NOMO-1 treated with DMSO at 0.1 percent for 48 hours (cell line): Measurements from ENCODE around the gene DCUN1D2.
"Not testable (repeated sequence)": the region's sequence is repeated elsewhere in the genome, so short reads cannot be mapped to it uniquely, and the experiment has no call there.

Experiments
- DNase-seq: peaks from one replicate; lab custom pipeline; 2025; ENCODE audit not compliant: unreplicated experiment; lab: John Stamatoyannopoulos, UW

The DCUN1D2 gene

DNA sequence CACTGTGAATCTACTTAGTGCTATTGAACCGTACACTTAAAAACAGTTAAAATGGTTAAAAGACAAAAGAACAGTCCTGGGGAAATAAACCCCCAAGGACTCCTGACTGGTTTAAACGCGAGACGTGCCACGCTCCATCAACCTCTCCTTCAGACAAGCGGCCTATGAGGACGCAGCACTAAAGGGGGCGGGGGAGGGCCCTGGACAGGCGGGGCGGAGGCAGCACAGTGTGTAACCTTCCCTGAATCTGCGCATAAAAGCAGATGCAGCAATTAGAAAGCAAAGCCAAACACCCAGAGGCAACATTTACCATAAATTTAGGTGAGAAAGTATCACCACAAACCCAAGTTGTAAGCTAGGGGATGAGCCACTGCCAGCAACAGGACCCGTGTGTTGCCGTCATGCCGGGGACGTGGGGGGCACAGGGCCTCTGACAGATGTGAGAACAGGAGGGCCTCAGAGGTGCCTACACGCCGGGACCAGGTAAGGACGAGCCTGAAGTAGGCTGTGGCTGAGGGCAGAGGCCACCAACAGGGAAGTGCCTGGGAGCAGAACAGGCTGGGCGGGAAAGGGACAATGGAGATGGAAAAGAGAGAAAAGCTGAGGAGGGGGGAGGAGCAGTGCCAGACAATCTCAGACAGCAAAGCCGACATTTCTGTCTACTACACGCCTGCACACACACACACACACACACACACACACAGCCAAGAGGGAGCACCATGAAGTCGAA, 21.9 kb downstream of the DCUN1D2 start:
- no peak for DNase-seq

DNA sequence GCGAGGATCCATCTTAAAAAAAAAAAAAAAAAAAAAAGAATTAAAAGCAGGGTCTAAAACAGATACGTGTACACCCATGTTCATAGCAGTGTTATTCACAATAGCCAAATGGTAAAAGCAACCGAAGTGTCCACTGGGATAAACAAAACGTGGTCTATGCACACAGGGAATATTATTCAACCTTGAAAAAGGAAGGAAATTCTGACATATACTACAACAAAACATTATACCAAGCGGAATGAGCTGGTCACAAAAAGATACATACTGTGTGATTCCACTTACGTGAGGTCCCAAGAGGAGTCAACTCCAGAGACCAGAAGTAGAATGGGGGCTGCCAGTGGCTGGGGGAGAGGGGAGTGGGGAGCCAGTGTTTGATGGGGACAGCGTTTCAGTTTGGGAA, 22.5 kb downstream of the DCUN1D2 start:
- no peak for DNase-seq

DNA sequence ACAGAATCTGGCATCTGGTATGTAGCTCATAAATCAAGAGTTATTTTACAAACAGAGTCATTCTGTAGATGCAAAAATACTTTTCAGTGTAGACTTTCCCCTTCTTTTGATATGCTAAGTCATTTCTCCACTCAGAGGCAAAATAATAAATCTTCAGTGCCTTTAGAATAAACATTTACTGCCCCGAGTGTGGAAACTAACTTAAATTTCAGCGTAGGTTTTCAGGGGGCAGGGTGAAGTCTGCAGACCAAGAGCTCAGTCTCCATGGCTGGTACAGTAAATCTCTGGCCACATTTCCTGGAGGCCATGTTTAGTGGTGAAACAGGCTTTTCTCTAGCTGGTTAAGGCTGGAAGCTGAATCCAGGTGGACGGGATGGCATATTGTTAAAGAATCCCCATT, 24.1 kb downstream of the DCUN1D2 start:
- no peak for DNase-seq

DNA sequence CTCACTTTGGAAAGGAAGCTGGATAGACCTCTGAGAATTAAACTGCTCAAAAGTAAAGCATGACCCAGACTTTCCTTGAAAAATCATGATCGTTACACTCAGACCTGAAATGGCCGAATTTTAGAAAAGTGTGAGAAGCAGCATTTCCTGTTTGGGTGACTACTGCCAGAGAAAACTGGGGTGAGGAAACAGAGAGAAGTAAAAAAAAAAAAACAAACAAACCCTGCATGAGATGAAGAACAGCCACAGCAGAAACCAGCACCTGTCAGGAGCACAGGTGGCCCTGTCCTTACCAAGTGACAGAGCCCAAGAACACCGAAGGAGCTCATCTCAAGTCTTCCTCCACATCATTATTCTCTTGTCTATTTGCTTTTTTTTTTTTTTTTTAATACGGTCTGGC, 25.2 kb downstream of the DCUN1D2 start:
- DNase-seq = no peak

DNA sequence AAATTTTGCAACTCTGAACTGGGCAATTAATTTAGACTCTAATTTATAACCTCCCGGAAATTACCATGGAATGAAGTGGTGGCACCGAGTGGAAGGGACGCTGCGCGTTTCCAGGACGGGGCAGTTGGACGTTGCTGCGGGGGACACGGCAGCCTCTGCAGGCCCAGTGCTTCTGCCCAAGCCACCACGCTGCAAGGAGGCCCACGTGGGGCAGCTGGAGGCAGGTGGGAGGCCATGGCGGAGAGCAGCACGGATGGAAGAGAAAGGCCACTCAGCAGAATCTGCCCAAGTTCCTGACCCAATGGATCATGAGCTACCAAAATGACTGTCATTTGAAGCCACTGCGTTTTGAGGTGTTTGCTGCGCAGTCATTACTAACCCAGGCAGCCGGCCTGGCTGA, 26.0 kb downstream of the DCUN1D2 start:
- DNase-seq = no peak

DNA sequence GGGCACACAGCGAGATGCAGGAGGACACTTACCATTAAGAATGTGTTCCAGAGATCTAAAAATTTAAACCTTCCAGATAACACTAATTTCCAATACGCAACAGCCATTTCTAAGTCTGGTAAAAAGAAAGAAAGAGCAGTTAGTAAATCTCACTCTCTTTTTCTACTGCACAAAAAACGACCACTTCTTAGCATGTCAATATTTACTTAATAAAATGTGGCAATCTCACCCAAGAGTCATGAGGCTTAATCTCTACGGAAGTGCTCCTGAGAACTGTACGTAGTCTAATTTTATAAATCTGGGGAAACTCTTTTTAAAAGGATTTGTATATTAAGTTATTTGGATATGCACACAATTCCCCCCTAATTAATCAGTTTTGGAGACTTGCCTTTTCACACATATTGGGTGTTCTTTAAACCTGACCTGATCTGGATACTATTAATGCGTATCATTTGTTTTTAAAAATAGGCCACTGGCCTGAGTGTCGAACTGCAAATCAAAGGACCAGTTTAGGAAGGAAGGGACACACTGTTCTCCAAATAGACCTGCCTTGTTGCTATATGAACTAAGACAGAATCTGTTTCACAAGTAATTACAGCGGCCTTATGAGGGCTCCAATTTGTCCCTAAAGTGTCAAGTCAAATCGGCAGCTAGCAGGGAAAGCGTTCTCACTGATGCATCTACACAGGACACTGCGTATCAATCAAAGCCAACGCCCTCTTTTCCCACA, 29.3 kb downstream of the DCUN1D2 start:
- DNase-seq = no peak

DNA sequence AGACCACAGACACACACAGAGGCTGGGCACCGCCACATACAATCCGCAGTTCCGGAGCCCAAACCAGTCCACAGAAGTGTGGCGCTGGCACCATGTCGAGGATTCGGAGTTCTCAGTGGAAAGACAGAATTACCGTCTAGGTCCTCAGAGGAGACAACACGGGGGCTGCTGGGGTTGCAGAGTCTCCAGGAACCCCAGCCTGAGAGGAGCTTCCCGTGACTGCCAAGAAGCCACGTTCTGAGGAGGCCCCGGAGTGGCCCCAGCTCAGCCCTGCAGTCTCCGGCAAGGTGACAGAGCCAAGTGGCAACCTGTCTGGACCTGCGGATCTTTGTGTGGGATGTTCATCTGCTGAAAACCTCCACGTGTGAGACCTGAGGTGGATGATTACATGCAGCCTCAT, 29.9 kb downstream of the DCUN1D2 start:
- DNase-seq = no peak

DNA sequence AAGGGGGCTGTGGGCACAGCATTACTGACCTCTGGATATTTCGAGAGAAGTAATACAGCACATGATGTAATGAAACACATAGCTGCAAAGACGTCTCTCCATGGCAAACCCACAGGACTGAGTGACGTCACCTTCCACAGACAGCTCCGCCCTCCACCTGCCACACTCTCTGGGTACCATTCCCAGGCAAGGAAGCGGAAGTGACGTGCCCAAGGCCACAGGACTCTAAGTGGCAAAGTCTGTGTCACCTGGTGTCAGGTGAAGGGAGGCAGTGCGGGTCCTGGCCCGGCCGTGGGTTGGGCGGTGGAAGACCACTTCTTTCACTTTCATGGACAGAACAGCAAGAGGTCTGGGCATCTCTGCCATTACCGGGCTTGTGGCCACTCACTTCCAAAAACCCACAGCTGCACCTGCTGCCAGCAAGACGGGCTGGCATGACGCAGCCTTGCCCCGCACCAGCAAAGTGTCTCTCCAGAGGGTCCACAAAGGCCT, 30.4 kb downstream of the DCUN1D2 start:
- no peak for DNase-seq

DNA sequence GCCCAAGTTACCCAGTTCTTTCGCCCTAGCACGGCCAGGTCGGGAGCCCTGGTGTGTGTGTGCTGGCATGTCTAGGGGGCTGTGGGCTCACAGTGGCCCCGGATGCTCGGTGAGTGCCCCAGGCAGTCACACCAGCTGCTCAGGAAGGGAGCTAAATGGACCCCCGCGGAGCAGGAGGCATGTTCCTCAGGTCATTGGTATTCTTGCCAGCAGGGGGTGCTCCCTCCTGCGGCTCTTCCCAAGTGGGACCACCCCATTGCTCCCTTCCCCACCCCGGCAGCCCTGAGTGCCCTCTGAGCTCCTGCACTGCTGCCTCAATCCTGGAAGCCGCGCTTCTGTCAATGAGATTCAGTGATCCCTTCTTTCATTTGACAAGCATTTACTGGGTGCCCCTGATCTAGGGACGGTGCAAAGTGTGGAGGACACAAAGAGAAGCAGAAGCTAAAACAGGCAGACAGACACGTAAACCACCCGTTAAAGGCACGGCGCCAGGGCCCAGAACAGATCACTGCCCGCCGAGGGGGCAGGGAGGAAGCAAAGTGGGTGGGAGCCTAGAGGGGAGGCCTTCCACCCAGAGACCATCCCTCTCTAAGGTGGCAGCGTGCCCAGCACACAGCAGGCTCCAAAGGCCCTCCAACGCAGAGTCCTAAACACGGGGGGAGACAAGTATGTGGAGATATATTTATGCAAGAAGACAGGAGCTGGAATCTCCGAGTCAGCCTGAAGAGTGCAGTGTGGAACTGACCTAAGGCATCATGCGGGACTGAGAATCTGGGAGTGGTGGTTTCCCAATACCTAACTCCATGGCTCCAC, 32.1 kb downstream of the DCUN1D2 start:
- no peak for DNase-seq

DNA sequence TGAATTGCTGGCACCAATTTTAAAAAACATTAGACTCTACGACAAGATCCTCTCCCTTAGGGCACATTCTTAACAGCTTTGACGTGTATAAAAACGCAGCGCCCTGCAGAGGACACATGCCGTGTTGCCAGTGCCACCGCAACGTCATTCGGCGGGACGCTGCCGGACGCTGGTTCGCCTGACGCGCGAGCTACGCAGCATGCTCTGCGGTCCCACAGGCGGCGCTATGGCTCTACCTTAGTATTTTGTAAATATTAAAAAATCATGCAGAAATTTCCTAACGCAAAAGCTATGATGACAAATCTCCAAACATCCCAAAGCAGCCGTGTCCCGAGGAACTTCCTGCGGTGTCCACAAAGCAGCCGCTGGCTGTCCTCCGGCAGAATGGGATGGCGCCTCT, 33.0 kb downstream of the DCUN1D2 start:
- DNase-seq = no peak

DNA sequence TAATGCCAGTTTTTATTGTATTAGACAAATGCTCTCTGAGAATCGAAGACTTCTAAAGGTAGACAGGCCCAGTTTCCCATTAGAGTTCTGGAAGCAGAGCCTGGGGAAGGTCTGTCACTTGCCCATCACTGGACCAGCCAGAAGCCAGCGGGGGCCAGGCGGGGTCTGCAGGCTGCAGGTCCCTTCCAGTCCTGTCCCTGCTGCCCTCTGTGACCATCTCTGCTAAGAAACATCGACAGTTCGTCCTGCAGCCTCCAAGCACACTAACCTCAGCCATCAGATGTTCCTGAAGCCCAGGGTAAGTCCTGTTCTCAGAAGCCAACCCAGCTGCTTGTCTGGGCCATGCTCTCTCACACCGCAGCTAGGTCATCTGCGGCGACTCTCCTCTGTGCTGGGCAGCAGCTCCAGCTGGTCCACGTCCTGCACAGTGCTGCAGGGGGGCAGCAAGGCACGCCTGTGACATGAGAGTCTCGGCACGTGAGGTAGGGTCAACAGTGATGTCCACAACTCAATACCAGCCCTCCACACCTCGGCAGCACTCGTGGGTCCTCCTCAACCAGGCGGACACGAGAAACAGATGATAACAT, 34.3 kb downstream of the DCUN1D2 start:
- no peak for DNase-seq

DNA sequence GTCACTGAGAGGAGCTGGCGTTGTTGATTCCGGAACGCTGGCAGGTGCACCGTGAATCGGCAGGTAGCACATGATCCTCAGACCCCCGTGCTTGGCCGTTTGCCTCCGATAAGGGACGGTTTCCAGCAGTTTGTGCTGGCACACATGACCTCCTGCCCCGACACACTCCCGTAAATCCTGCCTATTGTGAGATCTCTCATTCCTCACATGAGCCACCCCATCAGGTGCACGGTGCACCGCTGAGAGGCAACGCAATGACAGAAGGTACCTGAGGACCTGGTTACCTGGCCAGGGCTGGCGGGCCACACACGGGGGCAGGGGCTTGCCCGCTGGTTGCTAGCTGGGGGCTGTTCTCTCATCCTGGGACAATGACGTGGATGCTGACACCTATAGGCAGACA, 35.1 kb downstream of the DCUN1D2 start:
- no peak for DNase-seq

DNA sequence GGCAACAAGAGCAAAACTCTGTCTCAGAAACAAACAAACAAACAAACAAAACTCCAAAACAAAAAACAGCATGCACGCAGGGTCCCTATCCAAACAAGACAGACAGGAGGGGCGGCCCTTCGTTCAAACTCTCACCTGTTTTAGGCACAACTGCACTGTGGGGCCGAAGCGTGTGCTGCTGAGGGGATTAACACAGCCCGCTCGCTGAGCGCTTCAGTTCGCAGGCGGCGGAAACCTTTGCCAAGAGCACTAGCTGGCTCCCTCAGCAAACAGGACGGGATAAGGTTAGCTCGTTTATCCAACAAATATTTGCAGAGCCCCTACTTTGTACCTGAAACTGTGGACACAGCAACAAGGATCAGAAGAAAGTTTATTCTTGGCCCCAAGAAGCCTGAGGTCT, 35.6 kb downstream of the DCUN1D2 start:
- no peak for DNase-seq

DNA sequence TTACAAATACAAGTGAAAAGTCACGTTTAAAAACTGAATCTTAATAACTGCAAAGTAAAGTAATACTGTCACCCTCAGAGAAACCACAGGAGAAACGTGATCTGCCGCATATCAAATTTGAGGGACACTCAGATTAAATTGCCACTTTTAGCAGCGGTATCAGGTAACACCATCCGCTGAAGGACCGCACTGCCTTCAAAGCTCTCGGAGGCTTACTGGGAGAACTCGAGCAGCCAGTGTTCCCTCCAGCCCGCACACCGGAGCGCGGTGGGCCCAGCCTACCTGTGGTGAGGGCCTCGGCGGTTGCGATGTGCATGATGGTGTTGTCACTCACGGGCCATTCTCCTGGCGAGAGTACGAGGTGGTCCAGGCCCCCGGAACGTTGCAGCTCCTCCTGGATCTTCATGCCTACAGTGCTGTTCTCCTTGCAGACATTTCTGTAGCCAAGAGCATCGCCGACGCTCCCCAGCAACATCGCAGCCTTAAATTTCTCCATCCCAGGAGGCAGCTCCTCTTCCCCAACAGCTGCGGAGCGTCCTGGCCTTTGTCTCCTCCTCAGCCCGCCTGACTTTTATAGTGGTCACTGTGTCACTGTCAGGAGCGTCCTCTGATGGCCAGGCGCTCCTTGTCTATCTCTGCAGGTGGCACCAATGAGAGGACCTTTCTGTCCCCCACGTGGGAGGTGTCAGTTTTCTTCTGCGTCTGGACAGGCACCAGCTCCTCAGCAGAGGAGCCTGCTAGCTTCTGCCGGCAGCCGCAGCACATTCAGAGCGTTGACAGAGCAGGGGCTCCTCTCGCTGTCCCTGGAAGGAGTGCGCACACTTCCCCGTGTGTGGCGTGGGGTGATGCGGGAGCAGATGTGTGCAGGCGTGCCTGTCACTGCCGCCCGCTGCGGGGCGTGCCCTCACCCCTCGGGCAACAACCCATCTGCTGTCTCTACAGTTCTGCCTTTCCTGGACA, 37.3 kb downstream of the DCUN1D2 start, which contains the start of gene ADPRHL1:
Gene ADPRHL1, minus strand, starts transcription at position 547 of the 960 bp plus-strand sequence. Its CDS starts 51 bp downstream, at position 496.
- DNase-seq = no peak

DNA sequence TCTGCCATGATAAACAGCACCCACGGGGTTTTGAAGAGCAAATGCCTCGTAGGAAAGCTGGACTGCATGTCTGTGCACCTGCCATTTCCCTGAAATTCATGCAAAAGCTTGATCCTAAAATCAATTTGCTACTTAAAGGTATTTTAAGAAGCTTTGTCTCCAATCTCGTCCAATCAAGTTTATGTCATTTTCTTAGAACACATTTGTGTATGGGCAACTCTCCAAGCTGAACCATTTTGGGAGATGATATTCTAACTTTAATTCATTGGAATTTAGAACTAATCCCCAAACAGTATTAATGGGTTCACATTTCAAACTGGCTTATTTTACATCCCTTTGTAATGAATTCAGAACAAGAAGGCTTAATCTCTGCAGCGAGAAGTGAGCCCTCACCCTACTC, 38.0 kb downstream of the DCUN1D2 start:
- DNase-seq = no peak

DNA sequence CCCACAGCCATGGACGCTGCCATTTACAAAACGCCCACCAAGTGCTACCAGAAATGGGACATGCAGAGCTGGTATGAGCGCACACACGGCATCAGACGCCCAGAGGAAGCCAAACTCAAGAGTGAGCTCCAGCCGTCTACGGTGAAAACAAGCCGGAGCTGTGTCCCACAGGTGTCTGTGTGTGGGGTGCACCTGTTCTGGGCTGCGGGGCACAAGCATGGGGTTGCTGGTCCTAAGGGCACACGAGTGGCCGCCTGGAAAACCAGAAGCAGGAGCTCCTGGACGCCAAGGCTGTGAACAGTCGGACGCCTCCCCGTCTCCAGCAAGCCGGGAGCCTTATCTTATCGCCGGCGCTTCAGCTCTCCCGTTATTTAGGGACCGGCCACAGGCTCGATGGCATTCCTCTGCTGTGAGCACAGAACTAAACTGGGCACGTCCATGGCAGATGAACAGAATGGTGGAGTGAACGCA, 38.5 kb downstream of the DCUN1D2 start:
- no peak for DNase-seq

DNA sequence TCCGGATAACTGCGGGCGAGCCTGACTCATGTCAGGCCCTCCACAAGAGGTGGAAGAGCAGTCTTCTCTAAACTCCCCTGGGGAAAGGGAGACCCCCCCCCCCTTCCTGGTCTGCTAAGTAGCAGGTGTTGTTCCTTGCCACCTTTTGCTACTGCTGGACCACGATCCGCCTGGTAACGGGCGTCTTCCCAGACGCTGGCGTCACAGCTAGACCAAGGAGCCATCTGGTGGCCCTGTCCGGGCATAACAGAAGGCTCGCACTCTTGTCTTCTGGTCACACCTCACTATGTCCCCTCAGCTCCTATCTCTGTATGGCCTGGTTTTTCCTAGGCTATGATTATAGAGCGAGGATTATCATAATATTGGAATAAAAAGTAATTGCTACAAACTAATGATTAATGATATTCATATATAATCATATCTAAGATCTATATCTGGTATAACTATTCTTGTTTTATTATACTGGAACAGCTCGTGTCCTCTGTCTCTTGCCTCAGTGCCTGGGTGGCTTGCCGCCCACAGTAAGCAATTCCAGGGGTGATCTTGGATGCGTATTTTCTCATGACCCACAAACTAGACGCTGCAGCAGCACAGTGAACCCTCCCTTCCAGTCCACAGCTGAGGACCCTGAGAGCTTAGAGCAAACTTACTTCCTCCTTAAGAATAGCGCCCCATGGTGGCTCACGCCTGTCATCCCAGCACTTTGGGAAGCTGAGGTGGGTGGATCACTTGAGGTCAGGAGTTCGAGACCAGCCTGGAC, 39.5 kb downstream of the DCUN1D2 start:
- peak; percentile 6 for DNase-seq

DNA sequence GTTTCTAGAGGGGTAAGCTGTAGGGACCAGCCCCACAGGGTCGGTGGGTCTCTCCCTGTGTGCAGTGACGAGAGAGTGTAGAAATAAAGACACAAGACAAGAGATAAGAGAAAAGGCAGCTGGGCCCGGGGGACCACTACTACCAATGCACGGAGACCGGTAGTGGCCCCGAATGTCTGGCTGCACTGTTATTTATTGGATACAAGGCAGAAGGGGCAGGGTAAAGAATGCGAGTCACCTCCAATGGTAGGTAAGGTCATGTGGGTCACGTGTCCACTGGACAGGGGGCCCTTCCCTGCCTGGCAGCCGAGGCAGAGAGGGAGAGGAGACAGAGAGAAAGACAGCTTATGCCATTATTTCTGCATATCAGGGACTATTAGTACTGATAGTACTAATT, 40.2 kb downstream of the DCUN1D2 start:
- DNase-seq = not testable (repeated sequence)

DNA sequence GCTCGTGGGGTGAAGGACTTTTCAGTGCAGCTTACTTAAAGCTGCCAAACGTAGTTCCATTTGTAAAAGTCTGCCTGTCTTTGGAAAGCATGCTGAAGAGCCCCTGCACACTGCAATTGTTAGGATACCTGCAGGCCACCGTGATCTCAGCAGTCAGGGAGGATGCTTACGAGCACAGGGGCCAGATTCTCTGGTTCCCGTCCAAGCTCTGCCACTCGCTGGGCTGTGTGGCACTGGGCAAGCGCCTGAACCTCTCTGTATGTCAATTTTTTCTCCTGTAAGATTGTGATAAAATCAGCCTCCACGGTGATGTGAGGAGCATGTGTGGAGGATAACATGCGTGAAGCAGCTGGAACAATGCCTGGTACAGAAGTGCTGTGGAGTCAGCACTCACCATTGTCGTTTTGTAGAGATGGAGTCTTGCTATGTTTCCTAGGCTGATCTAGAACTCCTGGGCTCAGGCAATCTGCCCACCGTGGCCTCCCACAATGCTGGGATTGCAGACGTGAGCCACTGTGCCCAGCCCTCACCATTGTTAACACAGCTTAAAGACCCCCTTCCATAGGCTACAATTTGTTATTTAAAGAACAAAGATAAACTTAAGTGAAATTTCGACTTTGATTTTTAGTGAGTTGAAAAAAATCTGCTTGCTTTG, 40.7 kb downstream of the DCUN1D2 start:
- no peak for DNase-seq
